ENCODE data around the gene HSPA13.

The HSPA13 gene

DNA sequence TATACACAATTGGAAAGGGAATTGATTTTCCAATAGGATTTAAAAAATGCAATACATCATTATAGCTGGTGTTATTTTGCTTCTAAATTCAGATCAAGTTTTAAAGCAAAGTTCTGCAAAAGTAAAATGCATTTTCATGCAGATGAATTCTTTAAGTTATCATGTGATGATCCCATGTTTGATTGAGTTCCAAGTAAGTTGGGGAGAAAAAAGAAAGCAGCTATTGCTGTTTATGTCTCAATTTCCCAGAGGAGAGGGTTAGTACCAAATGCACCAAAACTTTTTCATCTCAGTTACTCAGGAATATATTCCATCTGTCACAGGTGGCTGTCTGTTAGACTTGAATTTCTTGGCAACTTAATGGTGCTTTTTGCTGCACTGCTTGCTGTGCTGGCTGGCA lies 29.7 kb downstream of the HSPA13 start:
- TF ChIP-seq TAF1 (IDR thresholded peaks at IDR 0.05; ENCODE audit: low read depth) (no peak), CREB1 (IDR thresholded peaks at IDR 0.05; ENCODE audit: low read depth) (no peak), CEBPB (IDR thresholded peaks at IDR 0.05) (no peak), FOXM1 (IDR thresholded peaks at IDR 0.05; ENCODE audit: borderline replicate concordance, low read depth) (no peak), EGR1 (IDR thresholded peaks at IDR 0.05) (no peak), TCF12 (IDR thresholded peaks at IDR 0.05; ENCODE audit: low read depth) (no peak), ZBTB7A (IDR thresholded peaks at IDR 0.05; ENCODE audit: low read depth) (no peak), TEAD4 (IDR thresholded peaks at IDR 0.05) (no peak), EP300 (IDR thresholded peaks at IDR 0.05; ENCODE audit: borderline replicate concordance) (no peak), NFIC (IDR thresholded peaks at IDR 0.05) (no peak), RAD21 (IDR thresholded peaks at IDR 0.05; ENCODE audit: low read depth) (no peak), YY1 (IDR thresholded peaks at IDR 0.05; ENCODE audit: low read depth) (no peak)
- TF ChIP-seq, protein P1, sequence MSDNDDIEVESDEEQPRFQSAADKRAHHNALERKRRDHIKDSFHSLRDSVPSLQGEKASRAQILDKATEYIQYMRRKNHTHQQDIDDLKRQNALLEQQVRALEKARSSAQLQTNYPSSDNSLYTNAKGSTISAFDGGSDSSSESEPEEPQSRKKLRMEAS (IDR thresholded peaks at IDR 0.05) = no peak
- TF ChIP-seq, protein P2, sequence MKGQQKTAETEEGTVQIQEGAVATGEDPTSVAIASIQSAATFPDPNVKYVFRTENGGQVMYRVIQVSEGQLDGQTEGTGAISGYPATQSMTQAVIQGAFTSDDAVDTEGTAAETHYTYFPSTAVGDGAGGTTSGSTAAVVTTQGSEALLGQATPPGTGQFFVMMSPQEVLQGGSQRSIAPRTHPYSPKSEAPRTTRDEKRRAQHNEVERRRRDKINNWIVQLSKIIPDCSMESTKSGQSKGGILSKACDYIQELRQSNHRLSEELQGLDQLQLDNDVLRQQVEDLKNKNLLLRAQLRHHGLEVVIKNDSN (IDR thresholded peaks at IDR 0.05) = no peak
- TF ChIP-seq, protein P3, sequence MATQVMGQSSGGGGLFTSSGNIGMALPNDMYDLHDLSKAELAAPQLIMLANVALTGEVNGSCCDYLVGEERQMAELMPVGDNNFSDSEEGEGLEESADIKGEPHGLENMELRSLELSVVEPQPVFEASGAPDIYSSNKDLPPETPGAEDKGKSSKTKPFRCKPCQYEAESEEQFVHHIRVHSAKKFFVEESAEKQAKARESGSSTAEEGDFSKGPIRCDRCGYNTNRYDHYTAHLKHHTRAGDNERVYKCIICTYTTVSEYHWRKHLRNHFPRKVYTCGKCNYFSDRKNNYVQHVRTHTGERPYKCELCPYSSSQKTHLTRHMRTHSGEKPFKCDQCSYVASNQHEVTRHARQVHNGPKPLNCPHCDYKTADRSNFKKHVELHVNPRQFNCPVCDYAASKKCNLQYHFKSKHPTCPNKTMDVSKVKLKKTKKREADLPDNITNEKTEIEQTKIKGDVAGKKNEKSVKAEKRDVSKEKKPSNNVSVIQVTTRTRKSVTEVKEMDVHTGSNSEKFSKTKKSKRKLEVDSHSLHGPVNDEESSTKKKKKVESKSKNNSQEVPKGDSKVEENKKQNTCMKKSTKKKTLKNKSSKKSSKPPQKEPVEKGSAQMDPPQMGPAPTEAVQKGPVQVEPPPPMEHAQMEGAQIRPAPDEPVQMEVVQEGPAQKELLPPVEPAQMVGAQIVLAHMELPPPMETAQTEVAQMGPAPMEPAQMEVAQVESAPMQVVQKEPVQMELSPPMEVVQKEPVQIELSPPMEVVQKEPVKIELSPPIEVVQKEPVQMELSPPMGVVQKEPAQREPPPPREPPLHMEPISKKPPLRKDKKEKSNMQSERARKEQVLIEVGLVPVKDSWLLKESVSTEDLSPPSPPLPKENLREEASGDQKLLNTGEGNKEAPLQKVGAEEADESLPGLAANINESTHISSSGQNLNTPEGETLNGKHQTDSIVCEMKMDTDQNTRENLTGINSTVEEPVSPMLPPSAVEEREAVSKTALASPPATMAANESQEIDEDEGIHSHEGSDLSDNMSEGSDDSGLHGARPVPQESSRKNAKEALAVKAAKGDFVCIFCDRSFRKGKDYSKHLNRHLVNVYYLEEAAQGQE (IDR thresholded peaks at IDR 0.05; ENCODE audit: low read depth) = no peak

DNA sequence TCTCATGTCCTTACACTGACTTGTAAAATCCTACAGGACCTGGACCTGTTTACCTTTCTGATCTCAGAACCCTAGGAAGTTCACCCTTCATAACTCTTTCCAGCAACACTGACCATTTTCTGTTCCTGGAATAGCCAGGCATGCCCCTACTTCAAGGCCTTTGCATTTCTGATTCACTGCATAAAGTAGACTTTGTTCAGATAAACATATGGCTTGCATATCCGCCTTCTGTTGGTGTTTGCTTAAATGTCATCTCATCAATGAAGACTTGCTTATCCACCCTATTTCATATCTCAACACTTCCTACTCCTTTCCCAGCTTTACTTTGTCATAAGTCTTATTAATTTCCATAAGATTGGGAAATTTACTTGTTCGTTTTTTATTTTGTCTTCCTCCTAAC lies 57.4 kb downstream of the HSPA13 start:
- TF ChIP-seq, protein P2 (IDR thresholded peaks at IDR 0.05) = no peak
- TF ChIP-seq YY1 (IDR thresholded peaks at IDR 0.05; ENCODE audit: low read depth) (no peak), CEBPB (IDR thresholded peaks at IDR 0.05) (no peak), ZBTB7A (IDR thresholded peaks at IDR 0.05; ENCODE audit: low read depth) (no peak), TCF12 (IDR thresholded peaks at IDR 0.05; ENCODE audit: low read depth) (no peak), TAF1 (IDR thresholded peaks at IDR 0.05; ENCODE audit: low read depth) (no peak), EGR1 (IDR thresholded peaks at IDR 0.05) (no peak), TEAD4 (IDR thresholded peaks at IDR 0.05) (no peak), NFIC (IDR thresholded peaks at IDR 0.05) (no peak), CREB1 (IDR thresholded peaks at IDR 0.05; ENCODE audit: low read depth) (no peak), FOXM1 (IDR thresholded peaks at IDR 0.05; ENCODE audit: borderline replicate concordance, low read depth) (no peak), EP300 (IDR thresholded peaks at IDR 0.05; ENCODE audit: borderline replicate concordance) (no peak), RAD21 (IDR thresholded peaks at IDR 0.05; ENCODE audit: low read depth) (no peak)
- TF ChIP-seq, protein P1 (IDR thresholded peaks at IDR 0.05) = no peak
- TF ChIP-seq, protein P3 (IDR thresholded peaks at IDR 0.05; ENCODE audit: low read depth) = no peak
